Hematopoietic multipotent progenitor cell (in vitro differentiated cells): ENCODE data around the gene MLLT10. TPM values are rescaled to one million over a fixed set of nuclear protein-coding genes. Genes with fewer than 3 reads are reported as not detected.
"Not testable (repeated sequence)": the region's sequence is repeated elsewhere in the genome, so short reads cannot be mapped to it uniquely, and the experiment has no call there.

ENCODE experiments used
- DNase-seq, 3 donors: peaks; one replicate each; pipeline ENCODE4 v3.0.0-alpha.2; 2011 to 2015; ENCODE audit warnings: low read depth in 2 of 3, low spot score in 2 of 3
- total RNA-seq: library from RNA; depleted of rRNA; stranded (reverse); fragments of >200 nt; gene quantifications from one replicate; pipeline ENCODE4 v1.2.3, GENCODE V29; 2012

The MLLT10 gene
- total RNA-seq, 1 donor = 53.6 TPM

DNA sequence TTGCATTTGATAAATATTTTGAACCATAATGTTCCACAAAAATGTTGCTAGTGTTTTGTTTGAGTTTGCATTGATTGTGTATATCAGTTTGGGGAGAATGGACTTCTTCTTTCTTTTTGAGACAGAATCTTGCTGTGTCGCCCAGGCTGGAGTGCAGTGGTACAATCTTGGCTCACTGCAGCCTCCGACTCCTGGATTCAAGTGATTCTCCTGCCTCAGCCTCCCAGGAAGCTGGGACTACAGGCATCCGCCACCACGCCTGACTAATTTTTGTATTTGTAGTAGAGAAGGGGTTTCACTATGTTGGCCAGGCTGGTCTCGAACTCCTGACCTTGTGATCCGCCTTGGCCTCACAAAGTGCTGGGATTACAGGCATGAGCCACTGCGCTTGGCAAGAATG, 25.0 kb downstream of the MLLT10 start:
- DNase-seq = not testable (repeated sequence)

- no peak for DNase-seq
Measured at GRCh38 chr10:21570761-21571521, 36.9 kb downstream of the MLLT10 start.

DNA sequence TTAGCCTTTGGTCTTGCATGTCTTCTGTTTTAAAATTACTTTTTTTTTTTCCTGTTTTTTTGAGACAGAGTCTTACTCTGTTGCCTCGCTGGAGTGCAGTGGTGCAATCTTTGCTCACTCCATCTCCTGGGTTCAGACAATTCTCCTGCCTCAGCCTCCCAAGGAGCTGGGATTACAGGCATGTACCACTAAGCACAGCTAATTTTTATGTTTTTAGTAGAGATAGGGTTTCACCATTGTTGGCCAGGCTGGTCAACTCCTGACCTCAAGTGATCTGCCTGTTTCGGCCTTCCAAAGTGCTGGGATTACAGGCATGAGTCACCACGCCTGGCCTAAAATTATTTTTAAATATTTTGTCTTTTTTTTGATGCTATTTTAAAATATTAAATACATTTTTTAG, 38.5 kb downstream of the MLLT10 start:
- no peak for DNase-seq

GRCh38 chr10:21574514-21574913, 40.5 kb downstream of the MLLT10 start:
- not testable (repeated sequence) for DNase-seq

GRCh38 chr10:21579291-21579690, 45.3 kb downstream of the MLLT10 start:
- DNase-seq = no peak

- DNase-seq = peak in 2 of 3 donors; percentile 25 to 47
Measured at GRCh38 chr10:21581421-21581834, 47.4 kb downstream of the MLLT10 start.

DNA sequence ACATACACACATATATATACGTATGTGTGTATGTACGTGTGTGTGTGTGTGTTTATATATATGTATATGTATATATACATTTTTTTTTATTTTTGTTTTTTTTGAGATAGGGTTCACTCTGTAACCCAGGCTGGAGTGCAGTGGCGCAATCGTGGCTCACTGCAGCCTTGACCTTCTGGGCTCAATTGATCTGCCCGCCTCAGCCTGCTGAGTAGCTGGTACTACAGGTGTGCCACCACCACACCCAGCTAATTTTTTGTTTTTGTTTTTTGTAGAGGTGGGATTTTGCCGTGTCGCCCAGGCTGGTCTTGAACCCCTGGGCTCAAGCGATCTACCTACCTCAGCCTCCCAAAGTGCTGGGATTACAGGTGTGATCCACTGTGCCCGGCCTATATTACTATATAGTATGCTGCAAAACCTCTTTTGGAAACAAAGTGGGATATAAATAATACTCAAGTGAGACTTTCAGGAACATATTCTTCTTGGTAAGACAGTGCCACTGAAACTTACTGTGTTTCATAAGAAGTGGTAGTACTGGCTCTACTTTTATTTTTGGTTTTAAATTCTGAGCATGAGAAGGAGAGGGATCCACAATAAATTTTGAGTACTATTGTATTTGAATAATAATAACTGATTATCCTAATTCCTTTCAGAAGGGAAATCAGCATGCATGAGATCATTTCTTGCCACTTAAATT, 51.0 kb downstream of the MLLT10 start:
- DNase-seq = no peak

DNA sequence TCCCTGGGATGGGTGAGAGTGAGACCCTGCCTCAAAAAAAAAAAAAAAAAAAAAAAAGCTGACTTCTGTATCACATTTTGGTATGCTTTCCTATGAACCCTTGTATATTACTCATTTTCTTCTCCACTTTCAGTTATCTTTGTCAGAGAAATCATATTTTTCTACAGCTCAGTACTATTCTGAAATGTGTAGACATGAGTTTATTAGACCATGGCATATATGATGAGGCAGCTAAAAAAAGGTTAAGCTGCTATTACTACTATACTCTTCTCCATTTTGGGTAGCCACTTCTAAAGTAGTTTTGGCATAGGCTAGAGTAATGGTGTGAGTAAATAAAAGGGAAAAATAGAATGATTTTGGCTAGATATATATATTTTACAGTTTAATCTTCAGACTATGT, 53.4 kb downstream of the MLLT10 start:
- DNase-seq = no peak

GRCh38 chr10:21588159-21588558, 54.1 kb downstream of the MLLT10 start:
- DNase-seq = not testable (repeated sequence)

DNA sequence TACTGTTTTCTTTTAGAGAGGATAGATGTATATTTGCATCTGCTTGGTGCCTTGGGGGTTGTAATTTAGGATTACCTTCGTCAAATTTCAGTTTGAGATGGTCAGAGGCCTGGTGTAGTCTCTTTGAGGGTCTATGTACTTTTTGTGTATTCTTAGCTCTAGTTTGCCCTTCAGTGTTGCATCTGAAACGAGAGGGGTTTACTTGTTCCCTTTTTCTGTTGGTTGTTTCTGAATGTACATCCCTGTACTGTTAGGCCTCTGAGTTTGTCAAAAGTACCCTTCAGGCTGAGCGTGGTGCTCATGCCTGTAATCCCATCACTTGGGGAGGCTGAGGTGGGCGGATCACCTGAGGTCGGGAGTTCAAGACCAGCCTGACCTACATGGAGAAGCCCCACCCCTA, 60.0 kb downstream of the MLLT10 start:
- DNase-seq = no peak

- DNase-seq = peak in 2 of 3 donors; percentile 8 to 10
Measured at GRCh38 chr10:21599582-21599981, 65.5 kb downstream of the MLLT10 start.

DNA sequence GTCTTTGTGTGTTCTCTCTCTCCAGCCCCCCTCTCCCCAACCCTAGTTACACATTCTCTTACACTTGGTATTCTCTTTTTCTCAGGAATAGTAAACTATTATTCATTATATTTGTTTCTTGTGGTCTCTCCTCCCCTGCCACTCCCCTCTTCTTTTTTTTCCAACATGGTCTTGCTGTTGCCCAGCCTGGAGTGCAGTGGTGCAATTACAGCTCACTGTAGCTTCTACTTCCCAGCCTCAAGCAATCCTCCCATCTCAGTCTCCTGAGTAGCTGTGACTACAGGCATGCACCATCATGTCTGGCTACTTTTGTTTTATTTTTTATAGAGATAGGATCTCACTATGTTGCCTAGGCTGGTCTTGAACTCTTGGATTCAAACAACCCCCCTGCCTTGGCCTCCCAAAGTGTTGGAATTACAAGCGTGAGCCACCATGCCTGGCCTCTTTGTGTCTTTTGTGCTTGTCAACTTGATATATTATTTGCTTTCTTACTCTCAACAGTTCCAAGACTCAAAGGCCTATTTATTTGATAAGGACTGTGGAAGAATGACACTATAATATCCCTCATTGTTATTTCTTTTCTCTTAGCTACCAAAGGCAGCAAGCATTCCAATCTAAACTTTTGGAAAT, 66.9 kb downstream of the MLLT10 start:
- no peak for DNase-seq

DNA sequence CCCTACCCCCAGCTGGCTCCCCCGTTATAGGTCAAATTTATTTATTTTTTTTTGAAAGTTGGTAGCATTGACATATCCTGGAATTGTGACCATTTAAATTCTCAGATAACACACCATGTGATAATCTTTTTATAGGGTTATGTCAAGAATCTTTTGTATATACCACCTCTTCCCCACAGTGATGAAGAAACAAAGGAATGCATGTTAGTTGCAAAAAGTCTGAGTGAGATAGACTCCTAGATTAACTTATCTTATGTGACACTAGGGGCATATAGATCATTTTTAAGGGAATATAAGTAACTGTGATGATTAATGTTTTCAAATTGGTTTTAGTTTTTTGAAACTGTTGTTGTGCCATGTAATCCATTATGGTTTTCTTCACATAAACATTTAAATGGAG, 68.3 kb downstream of the MLLT10 start:
- DNase-seq = no peak

- DNase-seq = no peak
Measured at GRCh38 chr10:21603721-21604120, 69.7 kb downstream of the MLLT10 start.

DNA sequence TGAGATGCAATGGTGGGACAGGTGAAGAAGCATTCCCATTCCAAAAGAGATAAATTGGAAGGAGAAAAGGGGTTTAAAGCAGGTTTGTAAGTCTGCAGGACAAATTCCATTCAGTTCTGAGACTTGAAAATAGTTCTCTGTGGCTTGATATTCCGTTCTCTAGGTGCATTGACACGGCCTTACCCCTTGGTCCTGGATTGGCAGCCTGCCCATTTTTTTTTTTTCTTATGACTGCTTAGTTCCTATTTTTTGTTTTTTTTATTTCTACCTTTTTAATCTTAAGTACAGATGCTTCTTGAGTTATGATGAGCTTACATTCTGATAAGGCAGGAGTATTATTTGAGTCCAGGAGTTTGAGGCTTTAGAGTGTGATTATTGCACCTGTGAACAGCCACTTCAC, 70.6 kb downstream of the MLLT10 start:
- DNase-seq = peak in 2 of 3 donors; percentile 63 to 93

- DNase-seq = no peak
Measured at GRCh38 chr10:21607907-21608306, 73.9 kb downstream of the MLLT10 start.

DNA sequence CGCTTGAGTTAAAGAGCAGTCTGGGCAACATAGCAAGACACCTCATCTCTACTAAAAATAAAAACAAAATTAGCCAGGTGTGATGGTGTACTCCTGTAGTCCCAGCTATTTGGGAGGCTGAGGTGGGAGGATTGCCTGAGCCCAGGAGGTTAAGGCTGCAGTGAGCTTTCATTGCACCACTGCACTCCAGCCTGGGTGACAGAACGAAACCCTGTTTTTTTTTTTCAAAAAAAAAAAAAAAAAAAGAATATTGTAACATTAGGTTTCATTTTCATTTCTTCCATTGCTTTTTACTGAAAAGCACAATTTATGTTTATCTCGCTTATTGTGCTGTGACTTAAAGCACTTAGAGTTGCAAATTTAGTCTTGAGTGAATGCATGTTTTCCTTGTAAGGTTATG, 80.0 kb downstream of the MLLT10 start:
- no peak for DNase-seq

GRCh38 chr10:21617267-21617666, 83.2 kb downstream of the MLLT10 start:
- DNase-seq = no peak

GRCh38 chr10:21623291-21623690, 89.3 kb downstream of the MLLT10 start:
- DNase-seq = no peak

DNA sequence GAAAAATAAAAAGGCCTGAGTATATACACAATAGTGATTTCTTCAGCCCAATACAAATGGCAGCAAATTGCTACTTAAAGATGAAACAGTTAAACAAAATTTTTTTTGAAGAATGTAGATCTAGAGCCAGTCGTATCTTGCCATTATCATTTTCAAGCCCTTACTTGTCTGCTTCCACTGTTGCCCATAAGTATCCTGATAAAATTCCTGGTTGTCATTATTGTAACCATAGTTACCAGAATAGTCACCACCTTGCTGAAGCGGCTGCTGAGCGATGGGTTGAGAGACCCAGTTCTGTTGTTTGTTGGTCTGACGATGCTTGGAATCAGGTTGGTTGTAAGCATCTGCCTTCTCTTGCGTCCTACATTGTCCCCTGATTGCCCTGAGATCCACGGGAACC, 90.4 kb downstream of the MLLT10 start:
- not testable (repeated sequence) for DNase-seq

- no peak for DNase-seq
Measured at GRCh38 chr10:21624951-21625350, 90.9 kb downstream of the MLLT10 start.
